ENCODE data around the gene HAUS7. TPM values are rescaled to one million over a fixed set of nuclear protein-coding genes. Genes with fewer than 3 reads are reported as not detected.
A peak's percentile ranks its signal among the peaks of the same experiment; 100 is the strongest.

HAUS7 gene
- total RNA-seq, 1 donor from 2014 or later = 31.3 TPM

DNA sequence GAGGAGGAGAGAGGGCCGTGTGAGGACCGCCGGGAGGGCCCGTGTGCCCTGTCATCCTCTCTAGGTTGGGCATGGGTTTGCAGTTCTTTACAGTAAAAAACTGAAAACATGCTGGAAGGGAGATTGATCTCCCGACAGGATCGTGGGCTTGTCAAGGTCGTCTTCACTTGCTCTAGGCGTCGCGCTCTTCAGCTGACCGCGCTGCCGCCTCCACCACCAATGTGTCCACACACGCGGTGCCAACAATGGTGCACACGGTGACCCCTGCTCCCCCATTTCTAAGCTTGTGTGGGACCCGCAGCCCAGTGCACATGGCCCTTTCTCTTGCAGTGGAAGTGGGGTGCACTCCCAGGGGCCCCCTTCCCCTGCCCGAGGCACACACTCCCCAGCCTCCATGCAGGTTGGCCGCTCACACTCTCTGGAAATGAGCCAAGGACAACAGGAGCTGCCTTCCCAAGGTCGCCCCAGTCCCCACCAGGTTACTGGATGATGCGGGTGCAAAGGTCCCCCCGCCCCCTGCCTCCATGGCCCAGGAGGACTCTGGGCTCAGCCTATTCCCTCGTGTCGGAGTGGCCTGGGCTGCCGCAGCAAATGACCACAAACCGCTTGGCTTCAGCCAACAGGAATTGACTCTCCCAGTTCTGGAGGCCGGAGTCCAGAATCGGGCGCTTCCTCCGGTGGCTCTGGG lies 60.8 kb downstream of the HAUS7 start:
- no peak for TF ChIP-seq CTCF (IDR thresholded peaks at IDR 0.05)
- Mint-ChIP-seq H3K9me3 (ENCODE audit: low read depth) (peaks cover 2% of the 10 kb centered on the region), H3K36me3 (ENCODE audit: low read depth) (no peaks in the 10 kb centered on the region), H3K4me1 (ENCODE audit: low read depth) (peaks cover 3% of the 10 kb centered on the region), H3K27ac (ENCODE audit: unreplicated experiment) (no peak overlapping the region), H3K4me3 (ENCODE audit: unreplicated experiment) (no peak overlapping the region), H3K27me3 (ENCODE audit: low read depth) (peaks cover 9% of the 10 kb centered on the region)
- peak; percentile 77 for DNase-seq (ENCODE audit: low spot score)

GRCh38 chrX:153408871-153409351 lies 61.5 kb downstream of the HAUS7 start:
- no peak for TF ChIP-seq CTCF (IDR thresholded peaks at IDR 0.05)
- H3K27me3 Mint-ChIP-seq (ENCODE audit: low read depth) = peaks cover 13% of the 10 kb centered on the region
- peaks cover 3% of the 10 kb centered on the region for H3K4me1 Mint-ChIP-seq (ENCODE audit: low read depth)
- DNase-seq (ENCODE audit: low spot score) = peak; percentile 86
- H3K4me3 Mint-ChIP-seq (ENCODE audit: unreplicated experiment) = no peak overlapping the region
- no peaks in the 10 kb centered on the region for H3K36me3 Mint-ChIP-seq (ENCODE audit: low read depth)
- H3K9me3 Mint-ChIP-seq (ENCODE audit: low read depth) = peaks cover 2% of the 10 kb centered on the region
- H3K27ac Mint-ChIP-seq (ENCODE audit: unreplicated experiment) = no peak overlapping the region

GRCh38 chrX:153408221-153408721 lies 62.1 kb downstream of the HAUS7 start:
- Mint-ChIP-seq H3K27me3 (ENCODE audit: low read depth) (peaks cover 15% of the 10 kb centered on the region), H3K9me3 (ENCODE audit: low read depth) (peaks cover under 1% of the 10 kb centered on the region), H3K4me3 (ENCODE audit: unreplicated experiment) (no peak overlapping the region), H3K4me1 (ENCODE audit: low read depth) (peaks cover 3% of the 10 kb centered on the region), H3K27ac (ENCODE audit: unreplicated experiment) (no peak overlapping the region), H3K36me3 (ENCODE audit: low read depth) (no peaks in the 10 kb centered on the region)
- TF ChIP-seq CTCF (IDR thresholded peaks at IDR 0.05) = no peak
- DNase-seq (ENCODE audit: low spot score) = peak; percentile 73

DNA sequence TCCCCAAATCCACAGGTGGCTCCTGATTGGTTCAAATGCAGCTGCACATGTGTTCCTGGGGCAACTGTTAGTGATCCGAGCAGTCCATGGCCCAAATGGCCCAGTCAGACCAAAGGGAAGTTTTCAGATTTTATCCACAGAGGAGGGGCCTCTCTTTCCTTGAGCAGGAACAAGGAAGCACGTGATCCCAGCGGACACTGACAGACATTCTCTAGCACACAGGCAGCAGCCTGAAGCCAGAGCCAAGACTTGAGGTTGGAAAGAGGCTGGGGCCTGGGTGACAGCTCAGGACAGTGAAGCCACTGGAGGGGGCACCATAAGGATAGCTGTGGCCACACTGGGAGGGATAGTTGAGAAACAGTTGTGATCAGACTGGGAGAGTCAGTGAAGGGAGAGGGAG lies 62.6 kb downstream of the HAUS7 start:
- TF ChIP-seq CTCF (IDR thresholded peaks at IDR 0.05) = no peak
- H3K9me3 Mint-ChIP-seq (ENCODE audit: low read depth) = peaks cover 5% of the 10 kb centered on the region
- no peak overlapping the region for H3K4me3 Mint-ChIP-seq (ENCODE audit: unreplicated experiment)
- H3K27ac Mint-ChIP-seq (ENCODE audit: unreplicated experiment) = no peak overlapping the region
- no peak for DNase-seq (ENCODE audit: low spot score)
- peaks cover 19% of the 10 kb centered on the region for H3K27me3 Mint-ChIP-seq (ENCODE audit: low read depth)
- no peaks in the 10 kb centered on the region for H3K36me3 Mint-ChIP-seq (ENCODE audit: low read depth)
- H3K4me1 Mint-ChIP-seq (ENCODE audit: low read depth) = peaks cover 3% of the 10 kb centered on the region

GRCh38 chrX:153406903-153407302 lies 63.5 kb downstream of the HAUS7 start:
- peaks cover 5% of the 10 kb centered on the region for H3K9me3 Mint-ChIP-seq (ENCODE audit: low read depth)
- no peak overlapping the region for H3K4me3 Mint-ChIP-seq (ENCODE audit: unreplicated experiment)

More at GRCh38 chrX:153406903-153407302, 63.5 kb downstream of the HAUS7 start:
- Mint-ChIP-seq H3K27me3 (ENCODE audit: low read depth) (peaks cover 19% of the 10 kb centered on the region), H3K36me3 (ENCODE audit: low read depth) (no peaks in the 10 kb centered on the region), H3K4me1 (ENCODE audit: low read depth) (peaks cover 1% of the 10 kb centered on the region), H3K27ac (ENCODE audit: unreplicated experiment) (no peak overlapping the region)
- TF ChIP-seq CTCF (IDR thresholded peaks at IDR 0.05) = no peak
- peak; percentile 33 for DNase-seq (ENCODE audit: low spot score)
